BJ (cell line): ENCODE data around the gene RYR3. TPM values are rescaled to one million over a fixed set of nuclear protein-coding genes. Genes with fewer than 3 reads are reported as not detected.

Experiments used
- CTCF ChIA-PET: fragments of 350-600 bp; formaldehyde crosslinking; extraction: SDS; loops from one replicate; lab custom pipeline; 2021; ENCODE audit warnings: antibody characterized with exemption, inconsistent platforms; lab: Yijun Ruan, JAX
- POLR2A ChIA-PET: fragments of 300-600 bp; sonication (Branson Sonifier 250); formaldehyde crosslinking; extraction: SDS; loops from one replicate; lab custom pipeline; 2021; ENCODE audit warnings: antibody characterized with exemption; lab: Charles Lee
- DNase-seq: peaks from one replicate; pipeline ENCODE4 v3.0.0-alpha.2; 2011; ENCODE audit warnings: low read depth
- H3K27me3 ChIP-seq: 2 replicates; pipeline ENCODE4 v1.6.0; 2011; ENCODE audit warnings: low read length; ENCODE audit not compliant: control insufficient read depth, insufficient read depth
- H3K36me3 ChIP-seq: 2 replicates; pipeline ENCODE4 v1.5.1; 2011; ENCODE audit warnings: low read length; ENCODE audit not compliant: control insufficient read depth, insufficient read depth
- H3K4me3 ChIP-seq: 2 replicates; pipeline ENCODE4 v1.5.1; 2011; ENCODE audit warnings: low read depth, mild to moderate bottlenecking, control low read depth, low read length
- polyA plus RNA-seq: library from polyadenylated mRNA; depleted of rRNA; stranded (reverse); fragments of >200 nt; gene quantifications from 2 replicates; pipeline ENCODE4 v1.2.3, GENCODE V29; 2011
- TF ChIP-seq, protein P1 (sequence below): IDR thresholded peaks from 2 replicates; pipeline ENCODE4 v1.5.1; 2011; ENCODE audit warnings: low read depth, mild to moderate bottlenecking, control low read depth, inconsistent platforms, low read length, moderate library complexity; ENCODE audit not compliant: insufficient read depth

Gene RYR3
- polyA plus RNA-seq, 1 experiment: not detected

DNA sequence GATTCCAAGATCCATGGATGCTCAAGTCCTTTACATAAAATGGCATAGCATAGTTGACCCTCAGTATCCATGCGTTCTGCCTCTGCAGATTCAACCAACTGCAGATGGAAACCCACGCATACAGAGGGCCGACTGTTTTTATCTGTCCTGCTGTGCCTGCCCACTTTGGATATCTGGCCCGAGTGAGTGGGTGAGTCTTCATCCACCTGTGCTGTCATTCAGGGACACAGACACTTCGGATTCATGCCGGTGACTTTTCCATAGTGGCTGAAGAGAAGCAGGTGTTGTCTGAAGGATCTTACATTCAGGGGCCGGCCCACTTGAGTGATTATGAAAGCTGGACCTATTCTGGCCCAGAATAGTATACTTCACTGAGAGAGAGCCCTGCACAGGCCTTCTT, 85.1 kb downstream of the RYR3 start:
- DNase-seq: no peak
- ChIA-PET CTCF (no interaction called here), POLR2A (no interaction called here)
- Histone ChIP-seq H3K36me3 (no peaks in the 10 kb centered on the region), H3K4me3 (no peak overlapping the region), H3K27me3 (no peaks in the 10 kb centered on the region; the same call in 1 of the 2 replicates)
- TF ChIP-seq, protein P1, sequence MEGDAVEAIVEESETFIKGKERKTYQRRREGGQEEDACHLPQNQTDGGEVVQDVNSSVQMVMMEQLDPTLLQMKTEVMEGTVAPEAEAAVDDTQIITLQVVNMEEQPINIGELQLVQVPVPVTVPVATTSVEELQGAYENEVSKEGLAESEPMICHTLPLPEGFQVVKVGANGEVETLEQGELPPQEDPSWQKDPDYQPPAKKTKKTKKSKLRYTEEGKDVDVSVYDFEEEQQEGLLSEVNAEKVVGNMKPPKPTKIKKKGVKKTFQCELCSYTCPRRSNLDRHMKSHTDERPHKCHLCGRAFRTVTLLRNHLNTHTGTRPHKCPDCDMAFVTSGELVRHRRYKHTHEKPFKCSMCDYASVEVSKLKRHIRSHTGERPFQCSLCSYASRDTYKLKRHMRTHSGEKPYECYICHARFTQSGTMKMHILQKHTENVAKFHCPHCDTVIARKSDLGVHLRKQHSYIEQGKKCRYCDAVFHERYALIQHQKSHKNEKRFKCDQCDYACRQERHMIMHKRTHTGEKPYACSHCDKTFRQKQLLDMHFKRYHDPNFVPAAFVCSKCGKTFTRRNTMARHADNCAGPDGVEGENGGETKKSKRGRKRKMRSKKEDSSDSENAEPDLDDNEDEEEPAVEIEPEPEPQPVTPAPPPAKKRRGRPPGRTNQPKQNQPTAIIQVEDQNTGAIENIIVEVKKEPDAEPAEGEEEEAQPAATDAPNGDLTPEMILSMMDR: no peak

- no peaks in the 10 kb centered on the region for H3K36me3 ChIP-seq
- no peak overlapping the region for H3K4me3 ChIP-seq
- ChIA-PET CTCF (no interaction called here), POLR2A (no interaction called here)
- no peak for DNase-seq
- TF ChIP-seq, protein P1: no peak
- no peaks in the 10 kb centered on the region; the same call in 1 of the 2 replicates for H3K27me3 ChIP-seq
Observed at GRCh38 chr15:33396475-33396874, 85.7 kb downstream of the RYR3 start.

DNA sequence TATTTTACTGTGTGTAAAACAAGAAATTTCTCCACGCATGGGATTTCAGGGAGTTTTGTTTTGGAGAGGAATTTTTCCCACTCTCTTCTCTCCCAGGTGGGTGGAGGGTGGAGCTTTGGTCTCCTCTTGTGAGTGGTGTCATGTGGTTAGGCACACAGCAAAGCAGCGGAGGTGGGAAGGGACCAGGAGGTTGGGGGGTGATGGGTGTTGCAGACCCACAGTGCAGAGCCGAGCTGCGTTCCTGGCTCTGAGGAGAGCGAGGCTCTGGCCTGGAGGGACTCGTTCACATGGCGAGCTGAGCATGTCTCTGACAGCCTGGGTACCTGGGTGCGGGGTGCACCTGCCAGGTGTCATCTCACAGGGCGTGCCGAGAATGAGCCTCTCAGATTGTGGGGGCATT, 87.8 kb downstream of the RYR3 start:
- TF ChIP-seq, protein P1: no peak
- POLR2A ChIA-PET: no interaction called here
- CTCF ChIA-PET: no interaction called here
- DNase-seq: no peak
- no peaks in the 10 kb centered on the region for H3K36me3 ChIP-seq
- H3K27me3 ChIP-seq: no peaks in the 10 kb centered on the region; the same call in 1 of the 2 replicates
- H3K4me3 ChIP-seq: no peak overlapping the region

DNA sequence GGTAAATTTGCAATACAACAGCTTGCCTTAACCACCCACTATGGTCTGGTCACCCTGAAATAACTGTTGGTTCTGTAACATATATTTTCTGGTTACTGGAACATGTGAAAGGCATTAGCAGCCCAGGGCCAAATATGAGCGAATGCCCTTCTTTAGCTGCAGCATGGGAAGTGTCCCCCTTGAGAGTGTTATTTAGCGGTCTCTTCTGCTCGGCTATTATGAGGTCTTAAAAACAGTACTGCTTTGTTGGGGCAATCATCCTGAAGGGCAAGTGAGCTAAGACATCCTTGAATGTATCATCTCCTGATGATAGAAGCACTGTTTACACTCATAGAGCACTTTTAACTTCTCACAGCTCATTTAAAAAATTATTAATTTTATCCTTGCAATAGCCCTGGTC, 90.2 kb downstream of the RYR3 start:
- POLR2A ChIA-PET: no interaction called here
- Histone ChIP-seq H3K36me3 (no peaks in the 10 kb centered on the region), H3K27me3 (no peaks in the 10 kb centered on the region; the same call in 1 of the 2 replicates), H3K4me3 (no peak overlapping the region)
- CTCF ChIA-PET: interaction anchor here (0.6 kb wide), 1 partner anchor 563 kb away, joined by 4 read pairs; no protein-coding TSS in a partner anchor
- TF ChIP-seq, protein P1: no peak
- DNase-seq: no peak

DNA sequence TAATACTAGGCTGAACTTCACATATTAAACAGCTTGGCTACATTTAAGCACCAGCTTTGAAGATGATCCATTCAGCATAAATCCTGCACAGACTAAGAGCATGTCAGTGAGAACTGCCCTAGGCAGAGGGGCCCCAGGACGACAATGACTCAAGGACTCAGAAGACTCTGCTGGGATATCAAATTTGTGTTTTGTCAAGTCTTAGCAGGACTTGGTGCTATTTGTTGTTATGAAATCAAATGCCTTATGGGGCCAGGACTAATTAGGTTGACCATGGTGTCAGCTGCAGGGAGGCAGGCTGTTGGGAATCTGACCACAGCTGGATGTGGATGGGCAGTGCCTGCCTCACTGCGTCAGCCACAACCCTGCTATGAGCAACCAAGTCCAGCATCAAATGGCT, 91.8 kb downstream of the RYR3 start:
- TF ChIP-seq, protein P1: no peak
- ChIA-PET POLR2A (no interaction called here), CTCF (no interaction called here)
- DNase-seq: no peak
- Histone ChIP-seq H3K4me3 (no peak overlapping the region), H3K36me3 (no peaks in the 10 kb centered on the region), H3K27me3 (no peaks in the 10 kb centered on the region)
